Heart left ventricle (tissue), 13 donors: ENCODE measurements around the gene IL12A.

ENCODE experiments used
- POLR2A ChIP-seq, 2 donors: fragments of 450-650 bp; IDR thresholded peaks; one replicate each; pipeline ENCODE4 v1.6.1; 2017; ENCODE audit warnings: antibody characterized with exemption in 2 of 2, mild to moderate bottlenecking in 2 of 2, moderate library complexity in 2 of 2
- TF ChIP-seq, protein P1 (sequence below), 12 donors: fragments of 200-600 bp; sonication (generic) in 4 of 12; IDR thresholded peaks; one replicate each; pipeline versions ENCODE4 v1.5.0 to v1.8.0; 2018 to 2022; ENCODE audit warnings: antibody characterized with exemption in 12 of 12, mild to moderate bottlenecking in 5 of 12
- donor health status: ischemic (EF 13 %, LVEDD 7.1; RV severe dilation, severe dysfunction).
- donor health status: DM: no; HTN: yes; CAD: no.
- donor health status: DM: no; HTN: no; CAD: no.
- donor health status: ischemic (EF 25% LVEDD 6.9; RV normal size, moderate dysfunction).
- donor health status: ischemic (EF 25% LVEDD 5.7; RV mildly dilated, moderate dysfunction).
- donor health status: ischemic (EF 35%, LVEDD 5.7; RV mildly dilated, moderate dysfunction).
- donor health status: nonischemic (EF 11% LVEDD 7.7; RV severe dilation, severe dysfunction).
- donor health status: DM: yes; HTN: yes; CAD: no.
- donor health status: PGD.
- donor health status: ischemic (EF 29% LVEDD 5.4; RV normal size, mild dysfunction).
- donor health status: nonischemic (EF 23%, LVEDD 6.1; RV moderate dilation, normal function).

DNA sequence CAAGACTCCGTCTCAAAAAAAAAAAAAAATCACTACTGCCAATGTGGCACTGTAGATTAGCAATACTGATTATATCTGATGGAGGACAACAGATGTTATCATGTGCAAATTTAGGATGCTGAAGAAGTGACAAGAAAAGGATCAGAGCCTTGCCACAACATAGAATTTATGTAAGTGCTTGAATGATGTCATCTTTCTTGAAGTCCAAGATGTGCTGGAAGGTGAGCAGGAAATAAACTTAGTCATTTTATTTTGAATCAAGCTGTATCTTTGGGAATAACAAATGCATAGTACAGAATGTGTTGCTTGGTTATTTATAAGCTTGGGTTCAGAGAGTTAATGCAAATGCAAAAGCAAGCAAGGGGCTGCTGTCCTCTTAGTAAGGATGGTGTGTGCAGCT is 47.1 kb downstream of the IL12A start:
- TF ChIP-seq, protein P1, sequence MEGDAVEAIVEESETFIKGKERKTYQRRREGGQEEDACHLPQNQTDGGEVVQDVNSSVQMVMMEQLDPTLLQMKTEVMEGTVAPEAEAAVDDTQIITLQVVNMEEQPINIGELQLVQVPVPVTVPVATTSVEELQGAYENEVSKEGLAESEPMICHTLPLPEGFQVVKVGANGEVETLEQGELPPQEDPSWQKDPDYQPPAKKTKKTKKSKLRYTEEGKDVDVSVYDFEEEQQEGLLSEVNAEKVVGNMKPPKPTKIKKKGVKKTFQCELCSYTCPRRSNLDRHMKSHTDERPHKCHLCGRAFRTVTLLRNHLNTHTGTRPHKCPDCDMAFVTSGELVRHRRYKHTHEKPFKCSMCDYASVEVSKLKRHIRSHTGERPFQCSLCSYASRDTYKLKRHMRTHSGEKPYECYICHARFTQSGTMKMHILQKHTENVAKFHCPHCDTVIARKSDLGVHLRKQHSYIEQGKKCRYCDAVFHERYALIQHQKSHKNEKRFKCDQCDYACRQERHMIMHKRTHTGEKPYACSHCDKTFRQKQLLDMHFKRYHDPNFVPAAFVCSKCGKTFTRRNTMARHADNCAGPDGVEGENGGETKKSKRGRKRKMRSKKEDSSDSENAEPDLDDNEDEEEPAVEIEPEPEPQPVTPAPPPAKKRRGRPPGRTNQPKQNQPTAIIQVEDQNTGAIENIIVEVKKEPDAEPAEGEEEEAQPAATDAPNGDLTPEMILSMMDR (IDR thresholded peaks at IDR 0.05) = no peak
- TF ChIP-seq POLR2A (IDR thresholded peaks at IDR 0.05) = no peak
